IPS-20b (cell line): ENCODE data around the gene CPEB1.

Experiments
- H3K27ac ChIP-seq: one replicate; pipeline ENCODE4 v1.5.1; 2013; ENCODE audit warnings: low read length
- H3K27me3 ChIP-seq: 2 replicates; pipeline ENCODE4 v1.6.1; 2013; ENCODE audit warnings: mild to moderate bottlenecking, low read length, inconsistent platforms; ENCODE audit not compliant: insufficient read depth
- H3K36me3 ChIP-seq: 2 replicates; pipeline ENCODE4 v1.6.1; 2013; ENCODE audit warnings: low read depth, mild to moderate bottlenecking, inconsistent platforms, low read length, moderate library complexity; ENCODE audit not compliant: insufficient read depth
- H3K4me1 ChIP-seq: 2 replicates; pipeline ENCODE4 v1.6.1; 2013; ENCODE audit warnings: mild to moderate bottlenecking, control low read depth, inconsistent platforms, low read length, moderate library complexity; ENCODE audit not compliant: insufficient read depth
- H3K4me3 ChIP-seq: 2 replicates; pipeline ENCODE4 v1.5.1; 2013; ENCODE audit warnings: mild to moderate bottlenecking, low read length, inconsistent platforms
- H3K9ac ChIP-seq: 2 replicates; pipeline ENCODE4 v1.6.1; 2013; ENCODE audit warnings: low read depth, mild to moderate bottlenecking, inconsistent platforms, low read length, moderate library complexity
- H3K9me3 ChIP-seq: 2 replicates; pipeline ENCODE4 v1.6.1; 2013; ENCODE audit warnings: mild to moderate bottlenecking, low read depth, low read length, inconsistent platforms; ENCODE audit not compliant: insufficient read depth

The CPEB1 gene

GRCh38 chr15:82647045-82647834 lies at the start of gene CPEB1:
CPEB1 (minus strand) TSS chr15:82647363; CDS start chr15:82628459, 18,904 bp downstream.
- no peak within 1 kb of the TSS for H3K9ac ChIP-seq
- no peaks in the 10 kb centered on the region for H3K36me3 ChIP-seq
- H3K27me3 ChIP-seq: peaks cover 81% of the 10 kb centered on the region
- no peaks in the 10 kb centered on the region; the same call in 1 of the 2 replicates for H3K9me3 ChIP-seq
- H3K4me1 ChIP-seq: peaks cover 4% of the 10 kb centered on the region; the same call in 1 of the 2 replicates
- no peak within 1 kb of the TSS for H3K27ac ChIP-seq
- peak within 1 kb of the TSS; percentile 63; the same call in 1 of the 2 replicates for H3K4me3 ChIP-seq

DNA sequence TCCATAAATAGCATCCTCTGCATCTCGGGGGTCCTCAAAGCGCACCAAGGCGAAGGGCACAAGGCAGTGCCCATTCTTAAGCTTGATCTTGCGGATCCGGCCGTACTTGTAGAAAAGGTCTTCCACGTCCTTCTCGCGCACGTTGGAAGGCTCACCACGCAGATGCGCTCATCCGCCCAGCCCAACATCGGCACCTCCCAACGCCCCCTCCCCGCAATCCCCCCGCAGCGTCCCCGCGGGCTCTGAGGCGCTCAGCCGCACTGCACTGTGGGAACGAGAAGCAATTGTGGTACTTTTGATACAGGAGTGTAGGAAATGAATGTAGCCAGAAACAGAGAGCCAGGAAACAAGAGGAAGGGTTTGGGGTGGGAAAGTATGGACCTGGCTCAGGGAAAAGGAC lies 45.0 kb upstream of the CPEB1 start:
- H3K9ac ChIP-seq: no peak overlapping the region
- H3K4me3 ChIP-seq: no peak overlapping the region
- no peaks in the 10 kb centered on the region for H3K4me1 ChIP-seq
- no peak overlapping the region for H3K27ac ChIP-seq
- no peaks in the 10 kb centered on the region for H3K27me3 ChIP-seq
- H3K9me3 ChIP-seq: no peaks in the 10 kb centered on the region
- H3K36me3 ChIP-seq: no peaks in the 10 kb centered on the region

DNA sequence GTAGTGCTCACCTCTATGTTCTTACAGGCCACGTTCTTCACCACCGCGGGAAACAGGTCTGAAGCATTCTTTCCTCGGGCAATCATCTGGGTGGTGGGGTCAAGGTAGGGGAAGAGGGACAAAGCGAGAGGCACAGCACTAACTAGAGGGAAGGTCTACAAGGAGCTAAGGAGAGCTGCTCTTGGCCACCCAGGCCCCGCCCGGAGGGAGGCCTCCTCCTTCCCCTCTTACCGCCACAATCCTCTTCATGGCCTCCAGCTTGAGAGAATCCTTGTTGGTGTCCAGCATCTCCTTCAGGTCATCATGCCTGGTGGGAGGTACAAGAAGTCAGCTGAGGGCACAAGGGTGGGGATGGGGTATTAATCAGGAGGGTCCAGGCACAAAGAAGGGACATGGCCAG lies 42.0 kb upstream of the CPEB1 start:
- Histone ChIP-seq H3K4me3 (no peak overlapping the region), H3K36me3 (no peaks in the 10 kb centered on the region), H3K9me3 (no peaks in the 10 kb centered on the region), H3K9ac (no peak overlapping the region), H3K4me1 (no peaks in the 10 kb centered on the region), H3K27ac (no peak overlapping the region), H3K27me3 (no peaks in the 10 kb centered on the region)

- Histone ChIP-seq H3K27ac (no peak overlapping the region), H3K9ac (no peak overlapping the region), H3K9me3 (no peaks in the 10 kb centered on the region), H3K4me1 (no peaks in the 10 kb centered on the region), H3K27me3 (no peaks in the 10 kb centered on the region), H3K36me3 (no peaks in the 10 kb centered on the region), H3K4me3 (no peak overlapping the region)
Observed at GRCh38 chr15:82688691-82689090, 41.5 kb upstream of the CPEB1 start.

GRCh38 chr15:82681371-82681770 lies 34.2 kb upstream of the CPEB1 start:
- H3K4me1 ChIP-seq: peaks cover 5% of the 10 kb centered on the region; the same call in 1 of the 2 replicates
- no peaks in the 10 kb centered on the region for H3K36me3 ChIP-seq
- H3K27me3 ChIP-seq: peaks cover 34% of the 10 kb centered on the region
- no peaks in the 10 kb centered on the region for H3K9me3 ChIP-seq
- H3K27ac ChIP-seq: no peak overlapping the region
- H3K4me3 ChIP-seq: peak overlapping the region; percentile 89
- H3K9ac ChIP-seq: peak overlapping the region; percentile 89; the same call in 1 of the 2 replicates

GRCh38 chr15:82680200-82681102 lies 33.3 kb upstream of the CPEB1 start:
- Histone ChIP-seq H3K27me3 (peaks cover 34% of the 10 kb centered on the region), H3K27ac (peak overlapping the region; percentile 87), H3K4me1 (peaks cover 5% of the 10 kb centered on the region), H3K4me3 (peak overlapping the region; percentile 89), H3K9me3 (no peaks in the 10 kb centered on the region), H3K36me3 (no peaks in the 10 kb centered on the region), H3K9ac (peak overlapping the region; percentile 89)

GRCh38 chr15:82679626-82680199 lies 32.5 kb upstream of the CPEB1 start:
- Histone ChIP-seq H3K4me1 (peaks cover 5% of the 10 kb centered on the region), H3K27me3 (peaks cover 34% of the 10 kb centered on the region), H3K9ac (peak overlapping the region; percentile 51; the same call in 1 of the 2 replicates), H3K4me3 (peak overlapping the region; percentile 89), H3K36me3 (no peaks in the 10 kb centered on the region), H3K27ac (no peak overlapping the region), H3K9me3 (no peaks in the 10 kb centered on the region)

- Histone ChIP-seq H3K4me3 (no peak overlapping the region), H3K4me1 (peaks cover 5% of the 10 kb centered on the region), H3K9ac (no peak overlapping the region), H3K36me3 (no peaks in the 10 kb centered on the region), H3K27ac (no peak overlapping the region), H3K9me3 (no peaks in the 10 kb centered on the region), H3K27me3 (peaks cover 34% of the 10 kb centered on the region)
Observed at GRCh38 chr15:82677720-82678323, 30.7 kb upstream of the CPEB1 start.

GRCh38 chr15:82674873-82675272 lies 27.7 kb upstream of the CPEB1 start:
- Histone ChIP-seq H3K27ac (no peak overlapping the region), H3K4me3 (no peak overlapping the region), H3K36me3 (no peaks in the 10 kb centered on the region), H3K9me3 (no peaks in the 10 kb centered on the region), H3K27me3 (peaks cover 20% of the 10 kb centered on the region), H3K4me1 (no peaks in the 10 kb centered on the region; the same call in 1 of the 2 replicates), H3K9ac (no peak overlapping the region)

DNA sequence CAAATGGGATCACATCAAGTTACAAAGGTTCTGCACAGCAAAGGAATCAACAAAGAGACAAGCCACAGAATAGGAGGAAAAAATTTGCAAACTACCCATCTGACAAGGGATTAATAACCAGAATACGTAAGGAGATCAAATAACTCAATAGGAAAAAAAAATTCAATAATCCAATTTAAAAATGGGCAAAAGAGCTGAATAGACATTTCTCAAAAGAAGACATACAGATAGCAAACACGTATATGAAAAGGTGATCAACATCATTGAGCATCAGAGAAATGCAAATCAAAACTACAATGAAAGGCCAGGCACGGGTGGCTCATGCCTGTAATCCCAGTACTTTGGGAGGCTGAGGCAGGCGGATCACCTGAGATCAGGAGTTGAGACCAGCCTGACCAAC lies 23.5 kb upstream of the CPEB1 start:
- Histone ChIP-seq H3K27me3 (no peaks in the 10 kb centered on the region), H3K36me3 (no peaks in the 10 kb centered on the region), H3K4me3 (no peak overlapping the region), H3K9ac (no peak overlapping the region), H3K9me3 (no peaks in the 10 kb centered on the region), H3K4me1 (no peaks in the 10 kb centered on the region; the same call in 1 of the 2 replicates), H3K27ac (no peak overlapping the region)

- Histone ChIP-seq H3K27me3 (peaks cover 19% of the 10 kb centered on the region), H3K27ac (no peak overlapping the region), H3K9ac (no peak overlapping the region), H3K9me3 (no peaks in the 10 kb centered on the region), H3K4me3 (no peak overlapping the region), H3K4me1 (no peaks in the 10 kb centered on the region), H3K36me3 (no peaks in the 10 kb centered on the region)
Observed at GRCh38 chr15:82666606-82667005, 19.4 kb upstream of the CPEB1 start.
